Astrocyte of the cerebellum (primary cell): Measurements from ENCODE around the gene KSR1.
A peak's percentile ranks its signal among the peaks of the same experiment; 100 is the strongest.
"Not testable (repeated sequence)": the region's sequence is repeated elsewhere in the genome, so short reads cannot be mapped to it uniquely, and the experiment has no call there.

Source experiments
- DNase-seq: peaks from one replicate; pipeline ENCODE4 v3.0.0-alpha.2; 2011; ENCODE audit warnings: low read depth
- H3K4me3 ChIP-seq: 2 replicates; pipeline ENCODE4 v1.5.1; 2011; ENCODE audit warnings: mild to moderate bottlenecking, low read depth, low read length, moderate library complexity
- CTCF ChIP-seq: IDR thresholded peaks from 2 replicates; pipeline ENCODE4 v1.5.1; 2012; ENCODE audit warnings: low read length, low read depth, moderate library complexity, mild to moderate bottlenecking; ENCODE audit errors: missing control alignments
- in situ Hi-C: cut with HindIII; loops from 2 replicates; pipeline ENCODE4 v1.10.0; 2017; ENCODE audit warnings: low sequenced_read_pairs

Gene KSR1

DNA sequence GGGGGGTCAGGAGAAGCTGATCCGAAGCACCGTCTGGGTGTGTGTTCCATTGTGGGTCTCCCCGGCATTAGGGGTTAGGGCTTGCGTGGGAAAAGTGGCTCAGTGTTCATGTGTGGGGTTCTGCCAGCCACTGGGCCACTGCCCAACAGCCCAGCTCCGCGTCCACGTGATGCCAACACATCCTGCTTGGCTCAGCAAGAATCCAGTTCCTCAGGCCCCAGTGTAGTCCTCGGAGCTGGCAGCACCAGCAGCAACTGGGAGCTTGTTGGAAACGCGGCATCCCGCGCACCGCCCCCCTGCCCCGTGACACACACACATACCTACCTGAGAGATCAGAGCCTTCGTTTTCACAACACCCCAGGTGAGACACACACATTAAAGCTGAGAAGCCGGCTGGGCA lies 193.7 kb downstream of the KSR1 start:
- DNase-seq = no peak
- in situ Hi-C loops = no loop called here
- H3K4me3 ChIP-seq = no peak overlapping the region
- TF ChIP-seq CTCF = no peak

- H3K4me3 ChIP-seq = no peak overlapping the region
- in situ Hi-C loops = no loop called here
- no peak for TF ChIP-seq CTCF
- DNase-seq = no peak
Measured at GRCh38 chr17:27650836-27651235, 194.6 kb downstream of the KSR1 start.

DNA sequence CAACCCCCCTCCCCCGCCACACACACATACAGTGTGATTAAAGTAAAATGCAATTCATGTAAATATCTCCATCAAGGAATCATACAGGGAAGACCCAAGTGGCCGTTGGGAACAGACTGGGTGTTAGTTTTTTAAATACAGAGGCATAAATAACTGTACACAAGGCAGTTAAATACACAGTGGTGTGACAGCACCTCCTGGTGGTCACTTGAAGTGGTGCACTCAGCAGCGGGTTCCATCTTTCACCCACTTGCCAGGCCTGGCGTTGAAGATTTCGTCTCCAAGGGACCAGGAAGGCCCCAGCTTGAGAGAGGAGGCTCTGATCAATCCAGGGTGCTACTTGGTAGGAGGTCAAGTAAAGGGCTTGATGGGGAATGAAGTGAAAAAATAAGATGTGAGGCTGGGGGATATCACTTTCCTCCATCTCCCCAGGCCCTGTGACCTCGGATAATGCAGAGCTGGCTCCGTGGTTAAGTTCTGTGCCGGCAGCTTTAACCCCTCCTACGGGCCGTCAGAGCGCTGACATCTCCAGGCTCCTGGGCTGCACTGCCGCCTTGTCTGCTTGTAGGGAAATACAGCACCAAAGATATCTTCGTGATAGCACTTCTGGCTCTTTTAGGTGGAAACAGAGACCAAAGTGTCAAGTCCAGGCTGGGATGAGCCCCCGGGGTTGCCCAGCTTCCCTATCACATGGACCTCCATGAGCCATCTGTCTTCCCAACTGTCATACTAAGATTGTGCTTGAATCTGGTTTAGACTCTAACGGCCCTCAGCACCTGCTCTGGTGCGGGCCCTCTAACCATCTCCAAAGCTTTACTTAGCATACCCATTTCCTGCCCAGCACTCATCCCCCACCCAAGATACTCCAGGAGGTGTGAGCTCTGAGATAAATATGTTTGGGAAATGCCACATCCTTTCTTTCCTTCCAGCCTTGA lies 195.4 kb downstream of the KSR1 start:
- peak; percentile 77 for TF ChIP-seq CTCF
- DNase-seq = peak; percentile 8
- no peak overlapping the region for H3K4me3 ChIP-seq
- in situ Hi-C loops = no loop called here

DNA sequence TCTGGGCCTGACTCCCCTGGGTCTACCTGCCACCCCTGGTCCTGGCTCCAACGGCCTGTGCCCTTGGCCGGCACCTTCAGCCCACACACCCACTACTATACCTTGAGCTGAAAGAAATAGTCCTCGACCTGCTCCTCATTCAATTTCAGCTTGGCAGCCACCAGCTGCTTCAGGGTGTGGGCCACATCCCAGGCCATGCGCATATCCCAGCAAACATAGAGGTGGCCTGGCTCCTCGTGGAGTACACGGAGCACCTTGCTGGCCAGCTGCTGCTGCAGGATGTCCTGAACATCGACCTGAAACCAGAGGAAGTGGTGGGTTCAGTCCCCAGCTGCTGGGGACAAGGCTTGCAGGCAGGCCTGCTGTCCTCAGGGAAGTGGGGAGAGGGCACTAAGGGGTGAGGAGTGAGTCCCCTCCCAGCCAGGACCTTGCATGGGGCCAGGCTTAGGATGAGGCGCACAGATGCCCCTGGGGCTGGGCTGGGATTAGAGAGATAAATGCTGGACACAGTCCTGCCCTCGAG lies 197.3 kb downstream of the KSR1 start:
- H3K4me3 ChIP-seq, DNase-seq, in situ Hi-C loops: not testable (repeated sequence)

GRCh38 chr17:27654136-27654535 lies 197.9 kb downstream of the KSR1 start:
- H3K4me3 ChIP-seq = no peak overlapping the region
- no peak for TF ChIP-seq CTCF
- in situ Hi-C loops = no loop called here
- DNase-seq = no peak

DNA sequence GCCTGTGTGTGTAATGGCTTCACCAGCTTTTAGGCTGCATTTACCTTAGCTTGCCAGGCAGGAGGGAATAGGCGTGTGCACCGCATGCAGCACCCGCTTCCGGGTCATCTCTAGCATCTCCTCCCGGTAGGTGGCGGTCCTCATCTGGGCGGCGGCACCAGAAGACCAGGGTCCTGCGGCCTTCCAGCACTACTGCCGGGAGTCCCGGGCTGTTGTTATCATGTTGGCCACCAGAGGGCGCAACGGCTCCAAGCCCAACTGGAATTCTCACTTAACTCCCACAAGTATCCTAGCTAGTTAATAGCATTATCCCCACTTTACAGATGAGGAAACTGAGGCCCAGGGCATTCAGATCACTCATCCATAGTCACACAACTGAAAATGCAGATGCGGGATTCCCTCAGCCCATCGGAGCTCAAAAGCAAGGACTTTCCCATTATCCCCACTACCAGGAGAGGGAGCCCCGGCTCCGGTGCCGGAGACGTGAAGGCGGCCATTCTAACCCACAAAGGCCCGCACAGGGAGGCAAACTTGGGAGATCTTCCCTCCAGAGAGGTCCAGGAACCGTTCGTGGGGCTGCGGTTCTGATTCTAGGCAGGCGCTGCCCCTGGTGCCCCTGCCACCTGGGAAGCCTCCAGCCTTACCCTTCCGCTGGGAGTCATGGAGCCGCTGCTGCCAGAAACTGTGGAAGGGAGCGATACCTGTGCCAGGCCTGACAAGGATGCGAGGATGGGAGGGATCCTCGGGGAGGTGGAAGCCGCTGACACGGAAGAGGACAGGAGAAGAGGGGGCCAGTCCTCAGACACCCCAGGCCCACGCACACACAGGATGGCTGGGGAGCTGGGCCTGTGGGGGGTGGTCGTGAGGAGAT lies 198.6 kb downstream of the KSR1 start:
- peak; percentile 88 for TF ChIP-seq CTCF
- in situ Hi-C loops = no loop called here
- no peak overlapping the region for H3K4me3 ChIP-seq
- DNase-seq = peak; percentile 27

GRCh38 chr17:27655525-27656111 lies 199.4 kb downstream of the KSR1 start:
- in situ Hi-C loops, H3K4me3 ChIP-seq, DNase-seq: not testable (repeated sequence)

- in situ Hi-C loops, DNase-seq, H3K4me3 ChIP-seq: not testable (repeated sequence)
Measured at GRCh38 chr17:27656620-27657019, 200.4 kb downstream of the KSR1 start.
